ENCODE measurements around the gene ZGPAT. TPM values are rescaled to one million over a fixed set of nuclear protein-coding genes. Genes with fewer than 3 reads are reported as not detected.

Gene ZGPAT
- total RNA-seq, 2 donors from 2014 or later = 27.2 to 41.4 TPM

DNA sequence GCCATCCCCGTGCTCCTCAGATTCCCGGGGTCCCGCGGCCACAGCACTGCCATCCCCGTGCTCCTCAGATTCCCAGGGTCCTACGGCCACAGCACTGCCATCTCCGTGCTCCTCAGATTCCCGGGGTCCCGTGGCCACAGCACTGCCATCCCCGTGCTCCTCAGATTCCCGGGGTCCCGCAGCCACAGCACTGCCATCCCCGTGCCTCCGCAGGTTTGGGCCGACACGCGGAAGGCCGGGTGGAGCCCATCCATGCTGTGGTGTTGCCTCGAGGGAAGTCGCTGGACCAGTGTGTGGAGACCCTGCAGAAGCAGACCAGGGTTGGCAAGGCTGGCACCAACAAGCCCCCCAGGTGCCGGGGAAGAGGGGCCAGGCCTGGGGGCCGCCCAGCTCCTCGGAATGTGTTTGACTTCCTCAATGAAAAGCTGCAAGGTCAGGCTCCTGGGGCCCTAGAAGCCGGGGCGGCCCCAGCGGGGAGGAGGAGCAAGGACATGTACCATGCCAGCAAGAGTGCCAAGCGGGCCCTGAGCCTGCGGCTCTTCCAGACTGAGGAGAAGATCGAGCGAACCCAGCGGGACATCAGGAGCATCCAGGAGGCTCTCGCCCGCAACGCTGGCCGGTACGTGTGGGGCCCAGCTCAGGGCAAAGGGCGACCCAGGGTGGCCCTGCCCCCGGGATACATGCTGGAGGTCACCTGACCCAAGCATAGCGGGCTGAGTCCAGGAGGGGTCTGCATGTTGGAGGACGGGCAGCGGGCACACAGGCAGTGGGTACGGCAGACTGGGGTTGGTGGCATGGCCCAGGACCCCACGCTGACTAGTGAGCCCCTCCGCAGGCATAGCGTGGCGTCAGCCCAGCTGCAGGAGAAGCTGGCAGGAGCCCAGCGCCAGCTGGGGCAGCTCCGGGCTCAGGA, 27.4 kb downstream of the ZGPAT start:
- H3K27ac ChIP-seq = no peak overlapping the region
- H3K9ac ChIP-seq (ENCODE audit: low read depth in 2 of 2, low read length in 2 of 2) = no peak overlapping the region
- no peak for TF ChIP-seq CTCF (IDR thresholded peaks at IDR 0.05)
- H3K4me1 ChIP-seq = peaks cover 24% of the 10 kb centered on the region
- no peak overlapping the region for H3K4me3 ChIP-seq
- H3K27me3 ChIP-seq = no peaks in the 10 kb centered on the region
- intact Hi-C loops (cut with DNase I) = no loop called here
- DNase-seq = no peak
- peaks cover 7% of the 10 kb centered on the region for H3K36me3 ChIP-seq
- H3K9me3 ChIP-seq = no peaks in the 10 kb centered on the region

DNA sequence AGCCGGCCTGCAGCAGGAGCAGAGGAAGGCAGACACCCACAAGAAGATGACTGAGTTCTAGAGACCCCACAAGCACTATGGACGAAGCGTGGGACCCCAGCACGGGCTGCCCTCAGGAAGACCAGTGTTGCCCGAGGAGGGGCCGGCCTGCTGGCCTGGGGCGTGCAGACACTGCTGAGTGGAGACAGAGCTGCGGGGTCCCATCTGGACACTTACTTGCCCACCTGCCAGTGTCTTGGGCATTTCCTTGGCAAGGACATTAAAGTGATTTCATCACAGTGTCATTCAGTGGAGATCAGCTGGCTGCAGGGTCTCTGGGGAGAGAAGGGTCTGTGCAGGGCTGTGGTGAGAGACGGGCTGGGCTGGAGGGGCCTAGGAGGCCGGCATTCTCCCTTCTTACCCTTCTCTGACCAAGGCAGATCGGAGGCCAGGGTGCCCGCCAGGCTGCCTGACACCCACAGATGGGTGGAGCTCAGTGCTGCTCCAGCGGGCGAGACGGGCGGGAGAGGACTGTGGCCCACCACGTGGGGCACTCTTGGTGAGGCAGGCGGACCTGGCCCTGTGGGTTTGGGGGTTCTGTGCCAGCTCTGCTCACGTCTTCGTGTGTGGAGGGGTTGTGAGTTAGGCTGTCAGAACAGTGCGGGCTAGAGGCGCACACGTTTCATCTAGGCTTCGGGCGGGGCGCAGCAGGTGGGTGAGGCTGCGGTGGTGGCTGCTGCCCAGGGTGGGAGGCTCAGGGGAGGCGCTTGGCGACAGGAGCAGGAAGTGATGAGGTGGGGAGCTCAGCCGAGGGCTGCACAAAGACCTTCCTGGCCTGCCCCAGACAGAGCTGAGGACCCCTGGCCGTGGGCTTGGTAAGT, 28.2 kb downstream of the ZGPAT start, which contains the start of gene LIME1:
LIME1 (plus strand) TSS at position 806 of the 860 bp plus-strand sequence. CDS start 886 bp downstream, outside the sequence.
- no peaks in the 10 kb centered on the region for H3K9me3 ChIP-seq
- peak within 1 kb of the TSS; percentile 34 for H3K4me3 ChIP-seq
- peak within 1 kb of the TSS; percentile 46 for H3K27ac ChIP-seq
- H3K36me3 ChIP-seq = peaks cover 7% of the 10 kb centered on the region
- intact Hi-C loops (cut with DNase I) = no loop called here
- TF ChIP-seq CTCF (IDR thresholded peaks at IDR 0.05) = no peak
- H3K9ac ChIP-seq (ENCODE audit: low read depth in 2 of 2, low read length in 2 of 2) = peak within 1 kb of the TSS; percentile 62 to 81
- peak; percentile 83 for DNase-seq
- peaks cover 29% of the 10 kb centered on the region for H3K4me1 ChIP-seq
- no peaks in the 10 kb centered on the region for H3K27me3 ChIP-seq

DNA sequence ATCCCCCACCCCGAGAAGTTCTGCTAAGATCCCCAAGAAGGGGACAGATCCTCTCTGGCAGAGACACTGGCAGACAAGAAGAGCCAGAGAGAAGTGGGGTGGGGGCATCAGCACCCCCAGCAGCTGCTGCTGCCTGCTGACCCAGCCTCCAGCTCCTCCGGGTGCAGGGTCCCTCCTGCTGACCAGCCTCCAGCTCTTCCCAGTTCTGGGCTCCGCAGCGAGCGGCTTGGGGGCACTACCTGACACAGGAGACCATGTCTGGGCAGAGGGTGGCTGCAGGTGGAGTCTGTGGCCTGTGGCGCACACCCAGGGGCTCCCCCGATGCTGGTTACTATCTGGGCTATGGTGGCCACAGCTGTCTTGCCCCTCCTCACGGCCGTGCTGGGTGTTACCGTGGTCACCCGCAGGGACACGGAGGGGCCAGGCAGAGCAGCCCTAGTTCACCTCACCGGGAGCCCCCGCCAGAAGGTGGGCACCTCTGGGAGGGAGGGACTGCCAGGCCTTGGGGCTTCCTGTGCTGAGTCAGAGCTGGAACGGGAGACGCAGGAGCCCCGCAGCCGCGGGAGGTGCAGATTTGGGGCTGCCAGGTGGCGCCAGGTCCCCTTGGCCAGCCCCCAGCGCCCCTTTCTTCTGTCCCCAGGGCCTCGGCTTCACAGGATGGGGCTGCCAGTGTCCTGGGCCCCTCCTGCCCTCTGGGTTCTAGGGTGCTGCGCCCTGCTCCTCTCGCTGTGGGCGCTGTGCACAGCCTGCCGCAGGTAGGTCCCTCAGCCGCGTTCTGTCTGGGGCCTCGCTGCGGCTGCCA, 29.3 kb downstream of the ZGPAT start:
- peaks cover 7% of the 10 kb centered on the region for H3K36me3 ChIP-seq
- peak overlapping the region; percentile 62 to 81 for H3K9ac ChIP-seq (ENCODE audit: low read depth in 2 of 2, low read length in 2 of 2)
- H3K27ac ChIP-seq = peak overlapping the region; percentile 46
- no peaks in the 10 kb centered on the region for H3K27me3 ChIP-seq
- H3K9me3 ChIP-seq = no peaks in the 10 kb centered on the region
- TF ChIP-seq CTCF (IDR thresholded peaks at IDR 0.05) = no peak
- DNase-seq = peak; percentile 40
- H3K4me1 ChIP-seq = peaks cover 32% of the 10 kb centered on the region
- H3K4me3 ChIP-seq = peak overlapping the region; percentile 34
- intact Hi-C loops (cut with DNase I) = no loop called here

DNA sequence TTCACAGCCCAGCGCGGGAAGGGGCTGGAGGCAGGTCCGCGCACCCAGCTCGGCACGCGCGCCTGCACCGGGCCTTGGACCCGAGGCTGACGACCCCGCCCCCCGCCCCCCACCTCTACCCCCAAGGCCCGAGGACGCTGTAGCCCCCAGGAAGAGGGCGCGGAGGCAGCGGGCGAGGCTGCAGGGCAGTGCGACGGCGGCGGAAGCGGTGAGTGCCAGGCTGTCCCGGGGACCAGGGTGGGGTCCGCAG, 29.8 kb downstream of the ZGPAT start:
- no peaks in the 10 kb centered on the region for H3K9me3 ChIP-seq
- H3K4me3 ChIP-seq = peak overlapping the region; percentile 34
- no peaks in the 10 kb centered on the region for H3K27me3 ChIP-seq
- H3K9ac ChIP-seq (ENCODE audit: low read depth in 2 of 2, low read length in 2 of 2) = peak overlapping the region in 1 of 2 donors; percentile 43
- peak overlapping the region; percentile 46 for H3K27ac ChIP-seq
- no peak for DNase-seq
- peaks cover 32% of the 10 kb centered on the region for H3K4me1 ChIP-seq
- intact Hi-C loops (cut with DNase I) = no loop called here
- no peak for TF ChIP-seq CTCF (IDR thresholded peaks at IDR 0.05)
- peaks cover 7% of the 10 kb centered on the region for H3K36me3 ChIP-seq
